ENCODE data around the gene LHX4.
"Not testable (repeated sequence)": the region's sequence is repeated elsewhere in the genome, so short reads cannot be mapped to it uniquely, and the experiment has no call there.

The LHX4 gene

GRCh38 chr1:180201451-180202200 lies 28.4 kb upstream of the LHX4 start:
- H3K4me2 ChIP-seq (ENCODE audit: low read length) = no peak overlapping the region
- no peak overlapping the region for H3K4me3 ChIP-seq (ENCODE audit: low read length)
- H3K4me1 ChIP-seq (ENCODE audit: control insufficient read depth, low read length) = no peaks in the 10 kb centered on the region
- no peaks in the 10 kb centered on the region for H3F3A ChIP-seq (ENCODE audit: control insufficient read depth, insufficient read depth)
- H3K9me3 ChIP-seq (ENCODE audit: control insufficient read depth, insufficient read depth, low read length) = no peaks in the 10 kb centered on the region
- H3K36me3 ChIP-seq (ENCODE audit: control insufficient read depth, low read length) = no peaks in the 10 kb centered on the region
- H3K27ac ChIP-seq (ENCODE audit: low read depth, low read length) = no peak overlapping the region
- no peaks in the 10 kb centered on the region for H3K27me3 ChIP-seq (ENCODE audit: control insufficient read depth, low read length)
- H3K79me2 ChIP-seq (ENCODE audit: control insufficient read depth, low read length) = no peaks in the 10 kb centered on the region
- H3K9me2 ChIP-seq (replicated peaks; ENCODE audit: control insufficient read depth, low read length) = no peaks in the 10 kb centered on the region
- TF ChIP-seq CTCF (IDR thresholded peaks at IDR 0.05; ENCODE audit: low read depth, low read length, poor library complexity, severe bottlenecking) (no peak), EZH2phosphoT487 (IDR thresholded peaks at IDR 0.05; ENCODE audit: borderline replicate concordance, low read length) (no peak)
- H4K20me1 ChIP-seq (ENCODE audit: control insufficient read depth, insufficient read depth, low read depth, low read length) = no peaks in the 10 kb centered on the region

DNA sequence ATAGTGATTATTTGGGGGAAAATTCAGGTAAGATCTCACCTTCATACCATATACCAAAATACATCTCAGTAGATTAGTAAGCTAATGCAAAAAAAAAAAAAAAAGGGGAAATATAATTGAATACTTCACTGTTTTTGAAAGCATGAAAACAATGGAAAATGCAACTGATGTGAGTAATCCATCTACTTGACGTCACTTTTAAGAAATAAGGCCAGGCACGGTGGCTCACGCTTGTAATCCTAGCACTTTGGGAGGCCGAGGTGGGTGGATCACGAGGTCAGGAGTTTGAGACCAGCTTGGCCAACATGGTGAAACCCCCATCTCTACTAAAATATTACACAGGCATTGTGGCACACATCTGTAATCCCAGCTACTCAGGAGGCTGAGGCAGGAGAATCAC lies 27.5 kb upstream of the LHX4 start:
- H3K9me2 ChIP-seq (replicated peaks; ENCODE audit: control insufficient read depth, low read length); H3F3A ChIP-seq (ENCODE audit: control insufficient read depth, insufficient read depth); H3K4me1 ChIP-seq (ENCODE audit: control insufficient read depth, low read length); H3K79me2 ChIP-seq (ENCODE audit: control insufficient read depth, low read length); H3K4me3 ChIP-seq (ENCODE audit: low read length); H3K36me3 ChIP-seq (ENCODE audit: control insufficient read depth, low read length); H3K27ac ChIP-seq (ENCODE audit: low read depth, low read length); H3K4me2 ChIP-seq (ENCODE audit: low read length); H3K9me3 ChIP-seq (ENCODE audit: control insufficient read depth, insufficient read depth, low read length); H4K20me1 ChIP-seq (ENCODE audit: control insufficient read depth, insufficient read depth, low read depth, low read length); H3K27me3 ChIP-seq (ENCODE audit: control insufficient read depth, low read length): not testable (repeated sequence)

GRCh38 chr1:180204231-180204630 lies 25.8 kb upstream of the LHX4 start:
- Histone ChIP-seq H3K27me3 (ENCODE audit: control insufficient read depth, low read length) (no peaks in the 10 kb centered on the region), H3K4me1 (ENCODE audit: control insufficient read depth, low read length) (peaks cover 8% of the 10 kb centered on the region), H3K9me3 (ENCODE audit: control insufficient read depth, insufficient read depth, low read length) (no peaks in the 10 kb centered on the region), H3F3A (ENCODE audit: control insufficient read depth, insufficient read depth) (no peaks in the 10 kb centered on the region), H3K79me2 (ENCODE audit: control insufficient read depth, low read length) (no peaks in the 10 kb centered on the region), H3K27ac (ENCODE audit: low read depth, low read length) (no peak overlapping the region), H3K4me2 (ENCODE audit: low read length) (no peak overlapping the region), H4K20me1 (ENCODE audit: control insufficient read depth, insufficient read depth, low read depth, low read length) (no peaks in the 10 kb centered on the region), H3K9me2 (replicated peaks; ENCODE audit: control insufficient read depth, low read length) (no peaks in the 10 kb centered on the region), H3K36me3 (ENCODE audit: control insufficient read depth, low read length) (no peaks in the 10 kb centered on the region), H3K4me3 (ENCODE audit: low read length) (no peak overlapping the region)
- TF ChIP-seq EZH2phosphoT487 (IDR thresholded peaks at IDR 0.05; ENCODE audit: borderline replicate concordance, low read length) (no peak), CTCF (IDR thresholded peaks at IDR 0.05; ENCODE audit: low read depth, low read length, poor library complexity, severe bottlenecking) (no peak)

- H3K27me3 ChIP-seq (ENCODE audit: control insufficient read depth, low read length) = no peaks in the 10 kb centered on the region
- no peaks in the 10 kb centered on the region for H4K20me1 ChIP-seq (ENCODE audit: control insufficient read depth, insufficient read depth, low read depth, low read length)
- no peak overlapping the region for H3K27ac ChIP-seq (ENCODE audit: low read depth, low read length)
- no peaks in the 10 kb centered on the region for H3K36me3 ChIP-seq (ENCODE audit: control insufficient read depth, low read length)
- H3K9me3 ChIP-seq (ENCODE audit: control insufficient read depth, insufficient read depth, low read length) = no peaks in the 10 kb centered on the region
- no peaks in the 10 kb centered on the region for H3K79me2 ChIP-seq (ENCODE audit: control insufficient read depth, low read length)
- H3K9me2 ChIP-seq (replicated peaks; ENCODE audit: control insufficient read depth, low read length) = no peaks in the 10 kb centered on the region
- H3K4me2 ChIP-seq (ENCODE audit: low read length) = no peak overlapping the region
- H3K4me1 ChIP-seq (ENCODE audit: control insufficient read depth, low read length) = peaks cover 8% of the 10 kb centered on the region
- no peak overlapping the region for H3K4me3 ChIP-seq (ENCODE audit: low read length)
- no peaks in the 10 kb centered on the region for H3F3A ChIP-seq (ENCODE audit: control insufficient read depth, insufficient read depth)
- TF ChIP-seq CTCF (IDR thresholded peaks at IDR 0.05; ENCODE audit: low read depth, low read length, poor library complexity, severe bottlenecking) (no peak), EZH2phosphoT487 (IDR thresholded peaks at IDR 0.05; ENCODE audit: borderline replicate concordance, low read length) (no peak)
Observed at GRCh38 chr1:180206581-180206980, 23.5 kb upstream of the LHX4 start.

Measured in DOHH2 (cell line).